Activated B cell treated with CpG ODN at 0.5 μM for 24 hours (primary cell): ENCODE data around the gene GBGT1. TPM values are rescaled to one million over a fixed set of nuclear protein-coding genes. Genes with fewer than 3 reads are reported as not detected.

Source experiments
- ATAC-seq: fragments of 200-7000 bp; cut with Tn5 transposase; one replicate; pipeline ENCODE4 v1.10.0; 2021; ENCODE audit warnings: low read depth, mild to moderate bottlenecking, moderate library complexity
- CTCF ChIA-PET: fragments of 350-600 bp; sonication (Branson Sonifier 250); formaldehyde crosslinking; loops from one replicate; lab custom pipeline; 2021; ENCODE audit warnings: antibody characterized with exemption; lab: Charles Lee
- POLR2A ChIA-PET: fragments of 350-600 bp; sonication (Branson Sonifier 250); formaldehyde crosslinking; loops from one replicate; lab custom pipeline; 2021; ENCODE audit warnings: antibody characterized with exemption; lab: Charles Lee
- DNase-seq: peaks from one replicate; pipeline ENCODE4 v3.0.0; 2022
- H3K27ac Mint-ChIP-seq: one replicate; pipeline ENCODE4 v1.8.0; 2020; ENCODE audit warnings: mixed read lengths
- H3K27me3 Mint-ChIP-seq: one replicate; pipeline ENCODE4 v1.8.0; 2021; ENCODE audit warnings: mixed read lengths
- H3K36me3 Mint-ChIP-seq: one replicate; pipeline ENCODE4 v1.8.0; 2021; ENCODE audit warnings: low read depth, mixed read lengths
- H3K4me1 Mint-ChIP-seq: one replicate; pipeline ENCODE4 v1.8.0; 2021; ENCODE audit warnings: mixed read lengths
- H3K4me3 Mint-ChIP-seq: one replicate; pipeline ENCODE4 v1.8.0; 2020; ENCODE audit warnings: mild to moderate bottlenecking, mixed read lengths
- H3K9me3 Mint-ChIP-seq: one replicate; pipeline ENCODE4 v1.8.0; 2020; ENCODE audit warnings: mixed read lengths
- CTCF ChIP-seq: fragments of 200-600 bp; IDR thresholded peaks from one replicate; pipeline ENCODE4 v1.8.0; 2022; ENCODE audit warnings: antibody characterized with exemption, mild to moderate bottlenecking
- intact Hi-C: fragments of 100-400 bp; cut with micrococcal nuclease; formaldehyde crosslinking; loops from one replicate; pipeline ENCODE4 v1.15.1; 2024
- total RNA-seq: library from RNA; stranded (reverse); gene quantifications from 2 replicates; pipeline ENCODE4 v1.2.3, GENCODE V29; 2022

The GBGT1 gene
- total RNA-seq, 1 donor from 2014 or later = 49.5 TPM

DNA sequence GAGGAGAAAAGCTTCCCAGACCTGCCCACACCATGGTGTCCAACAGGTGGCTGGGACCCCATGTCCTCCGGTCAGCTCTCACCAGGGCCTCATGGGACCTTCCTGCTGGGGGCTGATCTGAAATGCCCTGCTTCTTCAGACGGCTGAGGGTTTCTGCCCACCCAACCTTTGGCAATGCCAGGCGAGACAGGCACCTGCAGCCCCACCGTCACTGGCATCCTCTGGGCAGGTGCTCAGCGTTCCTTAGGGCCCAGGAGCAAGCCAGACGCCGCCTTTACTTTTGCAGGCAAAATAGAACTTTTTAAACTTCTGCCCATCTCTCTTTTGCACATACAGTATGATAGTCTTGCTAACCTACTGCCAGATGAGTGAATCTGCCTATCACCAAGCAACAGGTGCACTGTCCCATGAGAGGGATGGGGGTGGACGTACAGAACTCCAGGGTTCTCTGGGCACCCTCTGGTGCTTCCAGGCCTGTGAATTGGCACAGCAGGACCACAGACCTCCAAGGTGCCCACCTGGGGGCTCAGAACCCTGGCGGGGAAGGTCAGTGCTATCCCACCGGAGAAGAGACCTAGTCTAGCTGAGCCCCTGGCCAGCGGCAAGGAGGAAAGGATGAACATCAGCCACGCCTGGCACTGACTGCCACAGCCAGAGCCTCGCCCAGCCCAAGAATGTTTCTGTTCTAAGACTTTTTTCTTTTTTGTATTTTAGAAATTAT is 37.9 kb upstream of the GBGT1 start:
- no peak overlapping the region for H3K27ac Mint-ChIP-seq
- CTCF ChIA-PET = interaction anchor here (1.0 kb wide), 1 partner anchor 9 kb away, joined by 3 read pairs; no protein-coding TSS in a partner anchor
- no peak for ATAC-seq
- DNase-seq = no peak
- no peak overlapping the region for H3K4me3 Mint-ChIP-seq
- POLR2A ChIA-PET = no interaction called here
- H3K4me1 Mint-ChIP-seq = peaks cover 4% of the 10 kb centered on the region
- H3K9me3 Mint-ChIP-seq = no peaks in the 10 kb centered on the region
- TF ChIP-seq CTCF = no peak
- no peaks in the 10 kb centered on the region for H3K36me3 Mint-ChIP-seq
- peaks cover 6% of the 10 kb centered on the region for H3K27me3 Mint-ChIP-seq
- intact Hi-C loops = no loop called here

DNA sequence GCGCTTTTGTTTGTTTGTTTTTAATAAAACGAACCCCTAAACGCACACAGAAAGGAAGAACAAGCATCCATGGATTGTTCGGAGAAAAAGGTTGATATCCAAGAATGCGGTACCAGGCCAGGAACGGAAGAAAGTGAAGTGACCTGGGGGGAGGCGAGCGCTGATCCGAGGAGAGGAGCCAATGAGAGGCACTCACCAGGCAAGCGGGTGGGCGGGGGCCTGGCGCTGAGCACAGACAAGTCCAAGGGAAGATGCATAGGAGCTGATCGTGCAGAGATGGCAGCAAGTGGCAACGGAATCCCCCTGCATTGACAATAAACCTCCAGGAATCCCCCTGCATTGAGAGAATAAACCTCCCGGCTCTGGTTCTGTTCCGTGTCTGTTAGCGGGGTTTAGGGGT is 36.9 kb upstream of the GBGT1 start:
- H3K36me3 Mint-ChIP-seq = no peaks in the 10 kb centered on the region
- DNase-seq (no peak), ATAC-seq (no peak)
- peaks cover 6% of the 10 kb centered on the region for H3K27me3 Mint-ChIP-seq
- H3K27ac Mint-ChIP-seq = no peak overlapping the region
- intact Hi-C loops = no loop called here
- ChIA-PET CTCF (no interaction called here), POLR2A (interaction anchor here (0.6 kb wide), 1 partner anchor 851 kb away, joined by 8 read pairs; no protein-coding TSS in a partner anchor)
- no peak for TF ChIP-seq CTCF
- H3K9me3 Mint-ChIP-seq = no peaks in the 10 kb centered on the region
- no peak overlapping the region for H3K4me3 Mint-ChIP-seq
- H3K4me1 Mint-ChIP-seq = peaks cover 4% of the 10 kb centered on the region

- ChIA-PET CTCF (interaction anchor here (1.0 to 1.3 kb wide), 3 partner anchors 10 to 152 kb away, joined by 3 read pairs; no protein-coding TSS in a partner anchor), POLR2A (interaction anchor here (0.6 kb wide), 1 partner anchor 852 kb away, joined by 8 read pairs; no protein-coding TSS in a partner anchor)
- peaks cover 7% of the 10 kb centered on the region for H3K27me3 Mint-ChIP-seq
- H3K27ac Mint-ChIP-seq = no peak overlapping the region
- no peaks in the 10 kb centered on the region for H3K36me3 Mint-ChIP-seq
- intact Hi-C loops = no loop called here
- ATAC-seq (peak; percentile 86), DNase-seq (peak; percentile 25)
- peaks cover 4% of the 10 kb centered on the region for H3K4me1 Mint-ChIP-seq
- H3K9me3 Mint-ChIP-seq = peaks cover 2% of the 10 kb centered on the region
- H3K4me3 Mint-ChIP-seq = peak overlapping the region; percentile 57
- TF ChIP-seq CTCF = no peak
Measured at GRCh38 chr9:133199648-133200321, 36.1 kb upstream of the GBGT1 start.

- H3K9me3 Mint-ChIP-seq = peaks cover 2% of the 10 kb centered on the region
- TF ChIP-seq CTCF = no peak
- ATAC-seq (no peak), DNase-seq (no peak)
- H3K27ac Mint-ChIP-seq = no peak overlapping the region
- H3K36me3 Mint-ChIP-seq = no peaks in the 10 kb centered on the region
- intact Hi-C loops = no loop called here
- H3K4me3 Mint-ChIP-seq = no peak overlapping the region
- ChIA-PET CTCF (no interaction called here), POLR2A (no interaction called here)
- peaks cover 6% of the 10 kb centered on the region for H3K27me3 Mint-ChIP-seq
- peaks cover under 1% of the 10 kb centered on the region for H3K4me1 Mint-ChIP-seq
Measured at GRCh38 chr9:133195029-133195428, 31.3 kb upstream of the GBGT1 start.

DNA sequence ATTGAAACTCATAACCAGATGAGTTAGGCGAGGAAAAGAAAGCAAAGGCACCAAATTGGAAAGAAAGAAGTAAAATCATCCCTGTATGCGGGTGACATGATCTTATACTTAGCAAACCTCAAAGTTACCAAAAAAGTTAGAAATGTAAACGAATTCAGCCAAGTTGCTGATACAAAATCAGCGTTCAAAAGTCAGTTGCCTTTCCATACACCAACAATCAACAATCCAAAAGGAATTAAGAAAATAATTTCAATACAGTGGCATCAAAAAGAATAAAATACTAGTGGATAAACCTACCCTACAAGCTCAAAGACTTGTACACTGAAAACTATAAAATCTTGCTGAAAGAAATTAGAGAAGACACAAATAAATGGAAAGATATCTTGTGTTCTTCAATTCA is 30.9 kb upstream of the GBGT1 start:
- intact Hi-C loops = no loop called here
- H3K4me1 Mint-ChIP-seq = no peaks in the 10 kb centered on the region
- no peak overlapping the region for H3K4me3 Mint-ChIP-seq
- DNase-seq (no peak), ATAC-seq (no peak)
- TF ChIP-seq CTCF = no peak
- peaks cover 2% of the 10 kb centered on the region for H3K9me3 Mint-ChIP-seq
- peaks cover 6% of the 10 kb centered on the region for H3K27me3 Mint-ChIP-seq
- ChIA-PET POLR2A (no interaction called here), CTCF (no interaction called here)
- H3K36me3 Mint-ChIP-seq = no peaks in the 10 kb centered on the region
- no peak overlapping the region for H3K27ac Mint-ChIP-seq
